HL-60 (cell line): ENCODE measurements around the gene RPN1.

ENCODE experiments used
- DNase-seq, 2 experiments: peaks; one replicate each; pipeline ENCODE4 v3.0.0-alpha.2; 2010 to 2020; ENCODE audit warnings: low read depth in 1 of 2, low spot score in 1 of 2
- H3K27ac ChIP-seq: fragments of 250-450 bp; sonication (Bioruptor Pico); replicated peaks from 2 replicates; pipeline ENCODE4 v1.5.1; 2020; ENCODE audit warnings: mild to moderate bottlenecking, moderate library complexity
- H3K27me3 ChIP-seq: fragments of 250-450 bp; sonication (Bioruptor Pico); 2 replicates; pipeline ENCODE4 v1.5.1; 2021; ENCODE audit warnings: mild to moderate bottlenecking, moderate library complexity; ENCODE audit not compliant: insufficient read depth, poor library complexity, severe bottlenecking
- H3K4me3 ChIP-seq: replicated peaks from 2 replicates; pipeline ENCODE4 v1.5.1; 2011; ENCODE audit warnings: mild to moderate bottlenecking, control low read depth, low read length; ENCODE audit not compliant: insufficient read depth
- GABPA ChIP-seq: IDR thresholded peaks from 2 replicates; pipeline ENCODE4 v1.6.1; 2012; ENCODE audit warnings: low read depth
- POLR2AphosphoS5 ChIP-seq: IDR thresholded peaks from 2 replicates; pipeline ENCODE4 v1.6.1; 2012; ENCODE audit warnings: low read depth
- SPI1 ChIP-seq: IDR thresholded peaks from 2 replicates; pipeline ENCODE4 v1.6.1; 2012; ENCODE audit warnings: low read depth, mild to moderate bottlenecking, borderline replicate concordance
- TF ChIP-seq, protein P1 (sequence below): IDR thresholded peaks from 2 replicates; pipeline ENCODE4 v1.6.1; 2012; ENCODE audit warnings: low read depth; ENCODE audit not compliant: insufficient replicate concordance
- TF ChIP-seq, protein P2 (sequence below): IDR thresholded peaks from one replicate; pipeline ENCODE4 v1.5.1; 2011; ENCODE audit warnings: low read length, control low read depth, inconsistent platforms; ENCODE audit not compliant: insufficient read depth

Gene RPN1

DNA sequence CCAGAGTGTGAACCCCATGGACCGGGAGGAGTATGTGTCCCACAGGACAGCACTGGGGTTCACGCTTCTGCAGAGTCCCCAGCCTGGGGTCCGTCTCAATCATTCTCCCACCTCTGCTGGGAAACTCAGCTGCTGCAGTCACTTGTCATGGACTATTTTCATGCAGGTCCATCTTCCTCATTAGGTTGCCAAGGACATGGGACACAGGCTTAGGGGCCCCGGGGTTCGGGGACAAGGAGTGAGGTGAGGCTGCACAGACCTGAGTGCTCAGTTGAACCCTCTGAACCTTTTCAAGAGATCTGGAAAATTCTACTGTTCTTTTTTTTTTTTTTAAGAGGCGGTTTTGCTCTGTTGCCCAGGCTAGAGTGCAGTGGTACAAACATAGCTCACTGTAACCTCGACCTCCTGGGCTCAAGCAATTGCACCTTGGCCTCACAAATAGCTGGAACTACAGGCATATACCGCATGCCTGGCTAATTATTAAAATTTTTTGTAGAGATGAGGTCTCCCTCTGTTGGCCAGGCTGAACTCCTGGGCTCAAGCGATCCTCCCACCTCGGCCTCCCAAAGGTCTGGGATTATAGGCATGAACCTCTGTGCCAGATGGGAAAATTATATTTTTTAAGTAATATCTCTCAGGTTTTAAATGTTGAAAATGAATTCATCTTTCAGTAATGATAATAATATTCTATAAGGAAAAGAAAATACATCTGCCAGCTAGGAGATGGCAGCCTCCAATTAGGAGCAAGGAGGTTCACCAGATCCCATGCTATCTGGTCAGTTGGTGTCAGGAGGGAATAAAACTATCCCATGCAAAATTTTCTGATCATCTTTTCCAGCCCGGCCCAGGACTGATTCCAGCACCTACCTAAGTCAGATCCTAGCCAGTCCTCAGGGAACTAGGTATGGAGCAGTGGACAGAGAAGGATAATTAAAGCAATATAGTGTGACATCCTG is 45.2 kb downstream of the RPN1 start:
- H3K27ac ChIP-seq, result peak overlapping the region; percentile 98
- TF ChIP-seq SPI1 (no peak), GABPA (no peak), POLR2AphosphoS5 (no peak)
- TF ChIP-seq, protein P1, sequence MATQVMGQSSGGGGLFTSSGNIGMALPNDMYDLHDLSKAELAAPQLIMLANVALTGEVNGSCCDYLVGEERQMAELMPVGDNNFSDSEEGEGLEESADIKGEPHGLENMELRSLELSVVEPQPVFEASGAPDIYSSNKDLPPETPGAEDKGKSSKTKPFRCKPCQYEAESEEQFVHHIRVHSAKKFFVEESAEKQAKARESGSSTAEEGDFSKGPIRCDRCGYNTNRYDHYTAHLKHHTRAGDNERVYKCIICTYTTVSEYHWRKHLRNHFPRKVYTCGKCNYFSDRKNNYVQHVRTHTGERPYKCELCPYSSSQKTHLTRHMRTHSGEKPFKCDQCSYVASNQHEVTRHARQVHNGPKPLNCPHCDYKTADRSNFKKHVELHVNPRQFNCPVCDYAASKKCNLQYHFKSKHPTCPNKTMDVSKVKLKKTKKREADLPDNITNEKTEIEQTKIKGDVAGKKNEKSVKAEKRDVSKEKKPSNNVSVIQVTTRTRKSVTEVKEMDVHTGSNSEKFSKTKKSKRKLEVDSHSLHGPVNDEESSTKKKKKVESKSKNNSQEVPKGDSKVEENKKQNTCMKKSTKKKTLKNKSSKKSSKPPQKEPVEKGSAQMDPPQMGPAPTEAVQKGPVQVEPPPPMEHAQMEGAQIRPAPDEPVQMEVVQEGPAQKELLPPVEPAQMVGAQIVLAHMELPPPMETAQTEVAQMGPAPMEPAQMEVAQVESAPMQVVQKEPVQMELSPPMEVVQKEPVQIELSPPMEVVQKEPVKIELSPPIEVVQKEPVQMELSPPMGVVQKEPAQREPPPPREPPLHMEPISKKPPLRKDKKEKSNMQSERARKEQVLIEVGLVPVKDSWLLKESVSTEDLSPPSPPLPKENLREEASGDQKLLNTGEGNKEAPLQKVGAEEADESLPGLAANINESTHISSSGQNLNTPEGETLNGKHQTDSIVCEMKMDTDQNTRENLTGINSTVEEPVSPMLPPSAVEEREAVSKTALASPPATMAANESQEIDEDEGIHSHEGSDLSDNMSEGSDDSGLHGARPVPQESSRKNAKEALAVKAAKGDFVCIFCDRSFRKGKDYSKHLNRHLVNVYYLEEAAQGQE, result no peak
- TF ChIP-seq, protein P2, sequence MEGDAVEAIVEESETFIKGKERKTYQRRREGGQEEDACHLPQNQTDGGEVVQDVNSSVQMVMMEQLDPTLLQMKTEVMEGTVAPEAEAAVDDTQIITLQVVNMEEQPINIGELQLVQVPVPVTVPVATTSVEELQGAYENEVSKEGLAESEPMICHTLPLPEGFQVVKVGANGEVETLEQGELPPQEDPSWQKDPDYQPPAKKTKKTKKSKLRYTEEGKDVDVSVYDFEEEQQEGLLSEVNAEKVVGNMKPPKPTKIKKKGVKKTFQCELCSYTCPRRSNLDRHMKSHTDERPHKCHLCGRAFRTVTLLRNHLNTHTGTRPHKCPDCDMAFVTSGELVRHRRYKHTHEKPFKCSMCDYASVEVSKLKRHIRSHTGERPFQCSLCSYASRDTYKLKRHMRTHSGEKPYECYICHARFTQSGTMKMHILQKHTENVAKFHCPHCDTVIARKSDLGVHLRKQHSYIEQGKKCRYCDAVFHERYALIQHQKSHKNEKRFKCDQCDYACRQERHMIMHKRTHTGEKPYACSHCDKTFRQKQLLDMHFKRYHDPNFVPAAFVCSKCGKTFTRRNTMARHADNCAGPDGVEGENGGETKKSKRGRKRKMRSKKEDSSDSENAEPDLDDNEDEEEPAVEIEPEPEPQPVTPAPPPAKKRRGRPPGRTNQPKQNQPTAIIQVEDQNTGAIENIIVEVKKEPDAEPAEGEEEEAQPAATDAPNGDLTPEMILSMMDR, result no peak
- no peaks in the 10 kb centered on the region for H3K27me3 ChIP-seq
- DNase-seq, result no peak
- no peak overlapping the region for H3K4me3 ChIP-seq

DNA sequence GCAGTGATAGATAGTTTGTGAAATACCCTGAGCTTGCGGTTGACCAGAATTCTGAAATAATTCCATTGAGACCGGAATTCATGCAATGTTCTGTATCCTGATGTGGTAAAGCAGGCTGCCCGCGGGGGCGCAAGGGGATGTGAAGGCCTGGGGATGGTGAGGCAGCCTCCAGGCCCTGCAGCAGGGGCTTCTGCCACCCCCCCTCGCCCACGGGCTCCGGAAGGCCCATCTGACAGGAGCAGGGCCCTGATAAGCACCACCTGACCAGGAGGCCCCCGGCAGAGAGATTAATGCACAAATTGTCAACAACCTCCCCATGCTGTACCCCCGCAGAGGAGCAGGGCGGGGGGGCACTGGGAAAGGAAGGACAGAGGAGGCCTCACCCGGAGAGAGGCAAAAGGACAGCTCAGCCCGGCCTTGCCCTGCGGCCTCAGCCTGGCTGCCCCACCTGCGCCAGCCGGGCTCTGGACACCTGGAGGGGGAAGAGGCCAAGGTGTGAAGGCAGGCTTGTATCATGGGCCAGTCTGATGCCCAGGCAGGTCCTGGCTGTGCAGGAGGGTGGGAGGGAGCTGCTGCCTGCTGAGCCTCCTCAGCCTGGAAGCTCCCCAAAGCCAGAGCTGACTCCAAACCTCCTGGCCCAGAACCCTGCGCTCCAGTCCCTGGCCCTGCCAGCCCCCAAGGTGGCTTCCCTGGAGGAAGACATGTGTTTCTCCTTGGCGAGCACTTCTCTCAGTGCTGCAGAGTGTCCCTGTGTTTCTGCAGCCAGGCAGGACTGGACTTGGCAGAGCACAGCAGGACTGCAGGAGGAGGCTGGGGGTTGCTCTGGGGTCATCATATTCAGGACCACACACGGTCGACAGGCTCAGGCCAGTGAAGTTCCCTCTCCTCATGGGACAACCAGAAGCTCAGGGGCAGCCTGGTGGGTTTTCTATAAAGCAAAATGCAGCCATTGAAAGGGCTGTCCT is 46.5 kb downstream of the RPN1 start:
- TF ChIP-seq POLR2AphosphoS5, result peak; percentile 100
- TF ChIP-seq, protein P1, result peak; percentile 70
- peak; percentile 48; the same call in 1 of the 2 replicates for TF ChIP-seq SPI1
- TF ChIP-seq, protein P2, result no peak
- peak; percentile 72; the same call in 1 of the 2 replicates for TF ChIP-seq GABPA
- Histone ChIP-seq H3K27me3 (no peaks in the 10 kb centered on the region), H3K27ac (peak overlapping the region; percentile 98), H3K4me3 (no peak overlapping the region)
- peak; percentile 97 to 98 for DNase-seq

DNA sequence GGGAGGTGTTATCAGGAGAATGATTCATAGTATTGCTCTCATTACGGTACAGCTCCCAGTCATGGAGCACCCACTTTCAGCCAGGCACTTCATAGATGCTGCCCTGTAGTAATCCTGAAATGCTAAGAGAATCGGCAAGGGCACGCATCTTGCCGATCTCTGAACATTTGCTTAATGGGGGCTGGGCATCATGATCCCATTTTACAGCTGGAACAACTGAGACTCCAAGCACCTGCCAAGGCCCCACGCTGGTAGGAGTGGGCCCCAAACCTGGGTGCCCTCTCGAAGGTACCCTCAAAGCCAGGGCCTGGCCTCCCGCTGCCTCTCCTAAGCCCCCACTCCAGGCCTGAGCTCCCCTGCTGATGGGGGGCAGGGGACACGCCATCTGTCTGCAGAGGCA is 47.3 kb downstream of the RPN1 start:
- no peak for DNase-seq
- no peaks in the 10 kb centered on the region for H3K27me3 ChIP-seq
- no peak overlapping the region for H3K4me3 ChIP-seq
- H3K27ac ChIP-seq, result peak overlapping the region; percentile 98
- TF ChIP-seq POLR2AphosphoS5 (no peak), SPI1 (no peak)
